Measurements from ENCODE around the gene PIM2.

Gene PIM2

GRCh38 chrX:48864210-48864609, 54.6 kb downstream of the PIM2 start:
- no peak for DNase-seq (ENCODE audit: low read depth)
